DMS53 treated with DMSO at 0.1 percent for 48 hours (cell line): ENCODE measurements around the gene POLR1B.
"Not testable (repeated sequence)": the region's sequence is repeated elsewhere in the genome, so short reads cannot be mapped to it uniquely, and the experiment has no call there.

ENCODE experiments used
- DNase-seq: peaks from one replicate; lab custom pipeline; 2025; ENCODE audit not compliant: unreplicated experiment; lab: John Stamatoyannopoulos, UW

Gene POLR1B

DNA sequence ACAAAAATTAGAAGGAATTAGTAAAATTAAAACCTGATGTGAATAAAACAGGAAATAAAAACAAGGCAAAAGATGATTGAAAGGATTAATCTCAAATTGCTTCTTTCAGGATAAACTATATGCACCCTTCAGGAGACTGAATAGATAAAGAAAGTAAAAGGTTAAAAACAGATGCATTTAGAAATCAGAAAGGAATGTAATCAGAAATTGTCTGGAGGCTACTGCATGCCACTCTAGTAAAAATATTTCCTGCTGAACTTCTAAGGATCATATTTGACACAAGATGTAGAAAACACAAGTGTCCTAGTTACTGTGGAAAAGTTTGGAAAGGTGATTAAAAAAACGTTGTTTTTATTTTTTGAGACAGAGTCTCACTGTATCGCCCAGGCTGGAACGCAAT lies 58.4 kb downstream of the POLR1B start:
- DNase-seq, result no peak

DNA sequence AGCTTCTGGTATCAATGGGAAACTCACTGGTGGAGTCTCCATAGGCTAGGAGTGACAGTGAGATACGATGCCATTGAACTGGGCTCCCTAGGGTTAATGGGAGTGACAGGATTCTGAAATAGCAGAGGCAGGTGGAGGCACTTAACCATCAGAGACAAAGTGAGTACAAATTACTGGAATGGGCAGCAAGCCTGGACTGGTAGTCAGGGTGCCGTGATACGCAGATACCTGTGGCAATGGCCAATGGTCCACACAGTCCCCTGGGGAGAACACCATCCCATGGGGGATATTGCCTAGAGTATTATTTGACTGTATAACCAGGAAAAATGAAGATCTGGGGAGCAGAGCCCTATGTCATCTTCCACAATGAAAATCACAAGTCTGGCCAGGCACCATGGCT lies 59.5 kb downstream of the POLR1B start:
- no peak for DNase-seq

DNA sequence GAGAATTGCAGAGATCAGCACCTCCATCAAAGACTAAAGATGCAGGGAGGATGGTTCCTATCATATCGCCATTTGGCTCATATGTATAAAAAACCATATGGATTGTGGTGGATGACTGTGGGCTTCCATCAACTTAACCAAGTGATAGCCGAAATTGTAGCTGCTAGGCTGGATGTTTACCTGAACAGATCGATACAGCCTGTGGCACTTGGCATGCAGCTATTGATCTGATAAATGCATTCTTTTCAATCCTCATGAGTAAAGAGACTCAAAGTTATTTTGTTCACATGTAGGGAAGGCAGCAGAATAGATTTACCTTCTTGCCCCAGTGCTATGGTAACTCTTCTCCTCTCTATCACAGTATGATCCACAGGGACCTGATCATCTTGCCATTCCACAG lies 60.7 kb downstream of the POLR1B start:
- DNase-seq, result no peak

DNA sequence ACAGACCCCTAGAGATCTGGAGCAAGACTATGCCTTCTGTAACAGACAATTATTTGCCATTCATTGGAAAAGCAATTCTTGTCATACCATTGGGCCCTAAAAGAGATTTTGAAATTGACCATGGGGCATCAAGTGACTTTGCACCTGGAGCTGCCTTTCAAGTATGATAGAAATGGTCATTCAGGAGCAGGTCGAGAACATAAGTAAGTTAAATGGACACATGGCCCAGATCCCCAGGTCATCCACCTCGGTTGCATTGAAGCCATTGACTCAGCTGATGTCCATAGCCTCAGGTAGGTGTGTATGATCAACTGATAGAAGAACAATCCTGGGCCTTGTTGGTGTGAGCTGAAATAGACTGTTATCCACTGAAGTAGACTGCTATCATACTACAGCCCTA lies 61.5 kb downstream of the POLR1B start:
- DNase-seq, result no peak

DNA sequence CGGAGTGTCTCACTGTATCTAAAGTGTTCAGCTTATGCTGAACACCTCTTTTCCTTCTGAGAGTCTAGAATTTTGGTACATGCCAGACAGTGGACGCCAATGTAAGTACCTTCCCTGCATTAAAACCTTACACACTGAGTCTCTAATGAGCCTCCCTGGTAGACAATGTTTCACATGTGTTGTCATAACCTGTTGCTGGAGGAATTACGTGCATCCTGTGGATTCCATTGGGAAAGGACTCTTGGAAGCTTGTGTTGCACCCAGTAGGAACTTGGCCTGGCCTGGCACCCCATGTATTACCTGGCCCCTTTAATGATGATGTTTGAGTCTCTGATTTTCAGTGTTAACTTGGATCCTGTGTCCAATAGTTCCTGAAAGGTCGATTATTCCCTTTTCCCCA lies 62.7 kb downstream of the POLR1B start:
- no peak for DNase-seq

DNA sequence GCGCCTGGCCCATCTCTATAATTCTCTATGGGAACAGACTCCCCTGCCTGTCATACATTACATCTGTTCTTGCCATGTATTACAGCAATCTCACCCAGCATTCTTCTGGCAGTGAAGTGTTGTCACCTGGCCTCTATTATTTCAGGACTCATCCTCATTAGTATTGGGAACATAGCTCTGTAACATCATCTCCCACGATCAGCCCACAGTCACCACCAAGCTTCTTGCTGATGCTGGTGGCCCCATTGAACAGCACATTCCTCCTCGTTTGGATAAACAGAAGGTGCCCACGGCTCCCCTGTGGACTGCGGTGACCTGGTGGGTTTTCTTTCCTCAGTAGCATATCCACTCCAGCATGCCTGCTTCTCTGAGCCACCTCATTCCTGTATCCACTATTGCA lies 63.7 kb downstream of the POLR1B start:
- DNase-seq, result no peak

DNA sequence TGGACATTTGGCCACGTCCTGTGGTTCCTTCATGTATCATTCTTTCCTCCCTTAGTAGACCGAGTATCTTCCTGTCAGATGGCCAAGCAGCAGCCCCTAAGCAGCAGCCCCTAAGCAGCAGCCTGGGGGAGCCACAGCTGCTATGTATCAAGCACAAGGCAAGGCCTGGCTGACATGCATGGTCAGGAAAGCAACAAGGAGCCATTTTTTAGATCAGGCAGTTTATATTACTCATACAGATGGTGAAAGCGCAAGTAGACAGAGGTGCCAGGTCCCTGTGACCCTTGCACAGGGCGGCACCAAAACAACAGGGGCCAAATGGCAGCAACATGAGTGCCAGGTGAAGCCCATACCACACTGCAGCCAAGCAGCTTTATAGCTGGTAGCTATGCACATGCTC lies 64.3 kb downstream of the POLR1B start:
- no peak for DNase-seq

DNA sequence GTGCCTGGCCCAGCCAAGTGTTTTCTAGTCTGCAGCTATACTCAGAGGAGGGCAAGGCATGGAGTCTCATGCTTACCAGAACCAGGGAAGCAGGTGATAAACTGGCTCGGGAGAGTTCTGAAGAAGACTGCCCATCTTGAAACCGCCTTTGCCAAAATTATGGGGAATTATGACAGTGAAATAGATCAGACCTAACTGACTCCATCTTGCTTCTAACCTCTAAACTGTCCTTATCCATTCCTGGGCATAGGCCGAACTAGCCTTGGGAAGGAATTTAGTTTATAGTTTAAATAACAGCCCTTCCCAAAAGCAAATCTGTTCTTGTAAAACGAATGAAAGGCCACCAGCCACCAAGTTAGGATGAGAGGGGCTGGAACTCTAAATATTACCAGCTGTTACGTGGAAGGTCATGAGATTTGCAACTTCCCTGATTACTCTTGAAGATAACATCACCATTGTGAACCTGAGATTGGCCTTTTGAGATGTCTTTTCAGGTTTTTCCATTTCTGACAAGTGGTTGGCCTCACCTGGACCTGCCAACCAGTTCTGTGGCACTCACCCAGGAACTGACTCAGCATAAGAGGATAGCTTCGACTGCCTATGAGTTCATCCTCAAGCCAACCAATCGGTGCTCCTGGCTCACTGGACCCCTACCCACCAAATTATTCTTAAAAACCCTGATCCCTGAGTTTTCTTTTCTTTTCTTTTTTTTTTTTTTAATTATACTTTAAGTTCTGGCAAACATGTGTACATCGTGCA lies 65.6 kb downstream of the POLR1B start:
- DNase-seq, result no peak

DNA sequence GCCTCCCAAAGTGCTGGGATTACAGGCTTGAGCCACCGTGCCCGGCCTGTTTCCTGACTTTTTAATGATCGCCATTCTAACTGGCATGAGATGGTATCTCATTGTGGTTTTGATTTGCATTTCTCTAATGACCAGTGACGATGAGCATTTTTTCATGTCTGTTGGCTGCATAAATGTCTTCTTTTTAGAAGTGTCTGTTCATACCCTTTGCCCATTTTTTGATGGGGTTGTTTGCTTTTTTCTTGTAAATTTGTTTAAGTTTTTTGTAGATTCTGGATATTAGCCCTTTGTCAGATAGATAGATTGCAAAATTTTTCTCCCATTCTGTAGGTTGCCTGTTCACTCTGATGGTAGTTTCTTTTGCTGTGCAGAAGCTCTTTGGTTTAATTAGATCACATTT lies 67.1 kb downstream of the POLR1B start:
- DNase-seq, result not testable (repeated sequence)

DNA sequence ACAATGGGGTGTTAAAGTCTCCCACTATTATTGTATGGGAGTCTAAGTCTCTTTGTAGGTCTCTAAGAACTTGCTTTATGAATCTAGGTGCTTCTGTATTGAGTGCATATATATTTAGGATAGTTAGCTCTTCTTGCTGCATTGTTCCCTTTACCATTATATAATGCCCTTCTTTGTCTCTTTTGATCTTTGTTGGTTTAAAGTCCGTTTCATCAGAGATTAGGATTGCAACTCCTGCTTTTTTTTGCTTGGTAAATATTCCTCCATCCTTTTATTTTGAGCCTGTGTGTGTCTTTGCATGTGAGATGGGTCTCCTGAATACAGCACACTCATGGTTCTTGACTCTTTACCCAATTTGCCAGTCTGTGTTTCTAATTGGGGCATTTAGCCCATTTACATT lies 70.0 kb downstream of the POLR1B start:
- DNase-seq, result not testable (repeated sequence)

DNA sequence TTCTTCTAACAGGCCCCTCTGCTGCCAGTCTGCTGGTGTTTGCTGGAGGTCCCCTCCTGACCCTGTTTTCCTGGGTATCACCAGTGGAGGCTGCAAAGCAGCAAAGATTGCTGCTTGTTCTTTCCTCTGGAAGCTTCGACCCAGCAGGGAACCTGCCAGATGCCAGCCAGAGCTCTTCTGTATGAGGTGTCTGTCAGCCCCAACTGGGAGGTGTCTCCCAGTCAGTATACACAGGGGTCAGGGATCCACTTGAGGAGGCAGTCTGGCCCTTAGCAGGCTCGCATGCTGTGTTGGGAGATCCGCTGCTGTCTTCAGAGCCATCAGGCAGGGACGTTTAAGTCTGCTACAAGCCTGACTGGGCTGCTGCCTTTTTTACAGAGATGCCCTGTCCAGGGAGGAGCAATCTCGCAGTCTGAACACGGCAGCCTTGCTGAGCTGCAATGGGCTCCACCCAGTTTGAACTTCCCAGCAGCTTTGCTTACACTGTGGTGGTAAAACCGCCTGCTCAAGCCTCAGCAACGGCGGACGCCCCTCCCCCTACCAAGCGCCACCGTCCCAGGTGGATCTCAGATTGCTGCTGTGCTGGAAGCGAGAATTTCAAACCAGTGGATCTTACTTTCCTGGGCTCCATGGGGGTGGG lies 72.1 kb downstream of the POLR1B start:
- no peak for DNase-seq

DNA sequence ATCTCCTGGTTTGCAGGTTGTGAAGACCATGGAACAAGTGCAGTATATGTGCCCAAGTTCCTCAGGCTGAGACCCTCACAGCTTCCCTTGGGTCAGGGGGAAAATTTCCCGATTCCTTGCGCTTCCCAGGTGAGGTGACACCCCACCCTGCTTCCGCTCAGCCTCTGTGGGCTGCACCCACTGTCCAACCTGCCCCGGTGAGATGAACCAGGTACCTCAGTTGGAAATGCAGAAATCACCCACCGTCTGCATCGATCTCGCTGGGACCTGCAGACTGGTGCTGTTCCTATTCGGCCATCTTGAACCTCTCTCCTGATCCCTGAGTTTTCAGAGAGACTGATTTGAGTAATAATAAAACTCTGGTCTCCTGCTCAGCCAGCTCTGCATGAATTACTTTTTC lies 72.8 kb downstream of the POLR1B start:
- no peak for DNase-seq

DNA sequence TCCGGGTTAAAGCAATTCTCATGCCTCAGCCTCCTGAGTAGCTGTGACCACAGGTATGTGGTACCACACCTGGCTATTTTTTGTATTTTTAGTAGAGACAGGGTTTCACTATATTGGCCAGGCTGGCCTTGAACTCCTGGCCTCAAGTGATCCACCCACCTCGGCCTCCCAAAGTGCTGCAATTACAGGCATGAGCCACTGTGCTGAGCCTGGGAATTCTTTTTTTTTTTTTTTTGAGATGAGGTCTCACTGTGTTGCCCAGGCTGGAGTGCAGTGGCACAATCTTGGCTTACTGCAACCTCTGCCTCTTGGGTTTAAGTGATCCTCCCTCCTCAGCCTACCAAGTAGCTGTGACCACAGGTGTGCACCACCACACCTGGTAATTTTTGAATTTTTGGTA lies 73.5 kb downstream of the POLR1B start:
- DNase-seq, result not testable (repeated sequence)

DNA sequence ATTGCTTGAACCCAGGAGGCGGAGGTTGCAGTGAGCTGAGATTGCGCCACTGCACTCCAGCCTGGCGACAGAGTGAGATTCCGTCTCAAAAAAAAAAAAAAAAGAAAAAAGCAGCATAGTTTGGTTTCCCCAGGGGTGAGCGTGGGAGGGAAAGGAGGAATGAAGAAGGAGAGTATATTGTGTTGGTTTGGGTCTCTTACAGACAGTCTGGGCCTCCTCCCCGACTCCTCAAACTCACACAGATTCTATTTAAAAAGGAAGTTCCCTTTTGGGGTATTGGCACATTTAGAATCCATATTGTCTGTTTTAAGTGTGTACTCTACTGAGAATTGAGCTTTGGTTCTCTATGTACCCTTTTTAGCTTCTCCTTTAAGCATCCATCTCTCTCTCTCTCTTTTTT lies 76.1 kb downstream of the POLR1B start:
- no peak for DNase-seq

DNA sequence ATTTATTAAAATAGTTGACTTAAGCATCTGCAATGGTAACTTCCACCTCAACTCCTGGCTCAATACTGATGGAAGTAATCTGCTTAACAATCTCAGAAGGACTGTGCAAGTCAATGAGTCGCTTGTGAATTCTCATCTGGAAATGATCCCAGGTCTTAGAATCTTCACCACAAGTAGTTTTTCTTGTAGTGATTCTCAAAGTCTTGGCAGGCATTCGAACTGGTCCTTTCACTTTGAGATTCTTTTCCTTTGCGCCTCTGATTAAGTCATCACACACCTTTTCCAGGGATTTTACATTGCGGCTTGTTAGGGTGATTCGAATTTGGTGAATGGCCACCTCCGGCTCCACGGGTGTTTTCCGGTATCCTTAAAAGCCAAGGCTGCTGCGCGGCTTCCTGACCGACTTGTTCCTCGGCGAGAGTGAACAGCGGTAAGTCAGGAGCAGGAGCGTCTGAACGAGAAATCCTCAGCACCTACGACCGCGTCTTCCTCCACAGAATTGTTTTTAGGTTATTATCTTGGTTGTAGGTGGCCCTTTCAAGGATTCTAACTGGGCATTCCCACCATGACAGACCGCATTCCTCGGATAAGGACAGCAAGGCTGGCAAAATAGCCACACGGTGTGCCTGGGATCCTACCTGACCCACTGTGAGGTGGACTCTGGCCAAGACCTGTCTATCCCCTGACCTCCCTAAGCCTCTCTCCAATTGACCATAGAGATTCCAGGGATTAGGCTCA lies 79.7 kb downstream of the POLR1B start:
- DNase-seq, result no peak

DNA sequence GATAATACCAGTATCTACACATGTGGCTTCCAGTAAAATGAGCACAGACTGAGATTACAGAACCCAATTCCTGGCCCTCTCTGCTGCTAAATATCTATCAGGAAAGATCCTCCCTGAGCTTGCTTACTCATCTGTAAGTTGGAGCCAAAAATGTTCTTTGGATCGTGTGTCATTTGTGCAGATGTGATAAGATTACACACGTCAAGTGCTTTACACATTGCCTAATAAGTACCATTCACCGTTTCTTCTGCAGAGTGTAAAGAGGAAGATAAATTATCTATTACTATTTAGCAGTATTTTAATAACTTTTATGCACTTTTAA lies 80.2 kb downstream of the POLR1B start:
- no peak for DNase-seq

DNA sequence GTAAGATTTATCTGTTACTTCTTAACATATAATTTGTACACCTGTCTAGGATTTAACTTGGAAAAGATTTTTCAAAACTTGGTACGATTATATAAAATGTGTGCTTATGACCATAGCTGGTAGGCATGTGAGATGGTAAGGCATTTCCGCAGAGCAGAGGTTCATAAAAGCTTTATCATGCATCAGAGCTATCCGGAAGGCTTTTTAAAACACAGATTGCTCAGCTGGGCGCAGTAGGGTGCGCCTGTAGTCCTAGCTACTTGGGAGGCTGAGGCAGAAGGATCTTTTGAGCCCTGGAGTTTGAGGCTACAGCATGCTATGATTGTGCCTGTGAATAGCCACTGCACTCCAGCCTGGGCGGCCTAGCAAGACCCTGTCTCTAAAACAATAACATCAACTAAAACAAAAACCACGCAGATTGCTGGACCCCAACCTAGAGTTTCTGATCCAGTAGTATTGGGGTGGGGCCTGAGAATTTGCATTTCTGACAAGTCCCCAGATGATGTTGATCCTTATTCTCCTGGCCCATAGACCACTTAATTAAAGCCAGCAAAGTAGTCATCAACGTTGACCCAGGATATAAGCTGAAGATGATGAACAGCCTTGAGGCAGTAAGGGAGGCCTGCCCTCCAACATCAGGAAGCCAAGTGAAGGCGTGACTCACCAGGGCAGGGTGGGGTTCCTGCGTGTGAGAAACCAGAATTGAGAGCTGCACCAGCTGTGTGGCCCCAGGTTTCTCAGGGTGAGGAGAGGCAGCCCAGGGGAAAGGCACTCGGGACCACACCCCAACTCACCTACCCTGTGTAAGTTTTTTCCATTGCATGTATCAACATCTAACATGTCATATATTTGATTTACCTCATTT lies 81.9 kb downstream of the POLR1B start:
- no peak for DNase-seq

DNA sequence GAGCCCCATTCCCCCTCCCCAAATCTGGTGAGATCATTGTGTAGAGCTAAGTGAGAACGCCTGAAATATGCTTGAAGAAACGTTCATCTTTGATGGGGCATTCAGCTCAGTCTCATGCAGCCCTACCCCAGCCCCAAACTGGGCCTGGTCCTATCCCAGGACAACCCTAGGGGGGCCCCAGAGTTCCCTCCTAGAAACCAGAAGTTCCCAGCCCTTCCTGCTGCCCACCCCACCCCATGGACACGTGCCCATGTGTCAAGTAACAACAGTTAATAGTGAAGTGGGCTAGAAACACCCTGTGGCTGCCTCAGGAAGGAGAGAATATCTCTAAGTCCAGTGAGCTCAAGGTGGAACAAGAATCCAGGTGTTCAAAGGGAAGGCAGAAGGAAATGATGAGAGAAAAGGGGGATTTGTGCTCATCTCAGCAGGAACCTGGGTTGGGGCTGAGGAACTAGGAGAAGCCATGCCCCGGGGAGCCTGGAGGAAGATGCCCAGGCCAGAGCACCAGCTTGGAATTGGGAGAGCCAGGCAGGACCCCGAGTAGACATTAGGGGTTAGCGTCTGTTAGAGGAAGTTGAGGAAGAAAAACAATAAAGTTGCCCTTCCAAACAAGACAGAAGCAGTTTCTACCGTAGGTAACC lies 83.3 kb downstream of the POLR1B start:
- DNase-seq, result no peak

DNA sequence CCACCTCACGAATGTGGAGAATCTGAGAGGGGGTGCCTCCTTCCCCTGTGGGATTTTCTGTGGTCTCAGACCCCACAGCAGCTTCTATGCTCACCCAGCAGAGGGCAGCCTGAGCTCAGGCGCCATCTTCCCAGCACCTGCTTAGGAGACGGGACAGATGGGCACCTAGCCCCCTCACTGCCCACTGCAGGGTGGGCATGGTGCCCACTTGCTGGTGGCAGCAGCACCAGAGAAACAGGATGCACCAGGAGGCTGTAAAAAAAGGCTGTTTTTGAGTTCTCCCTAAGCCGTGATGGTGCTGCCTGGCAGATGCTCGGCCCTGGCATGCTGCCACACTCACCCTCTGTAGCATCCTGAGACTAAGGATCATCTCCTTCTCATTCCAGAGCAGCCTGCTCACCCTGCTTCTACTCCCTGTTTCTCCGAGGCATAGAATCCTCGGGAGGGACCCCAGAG lies 84.4 kb downstream of the POLR1B start:
- DNase-seq, result peak; percentile 79
